Activated B cell treated with CpG ODN at 0.5 μM for 24 hours (primary cell): ENCODE results near the gene FDX1. TPM values are rescaled to one million over a fixed set of nuclear protein-coding genes. Genes with fewer than 3 reads are reported as not detected.

Experiments
- ATAC-seq: fragments of 200-7000 bp; cut with Tn5 transposase; one replicate; pipeline ENCODE4 v1.10.0; 2021; ENCODE audit warnings: low read depth, mild to moderate bottlenecking, moderate library complexity
- CTCF ChIA-PET: fragments of 350-600 bp; sonication (Branson Sonifier 250); formaldehyde crosslinking; loops from one replicate; lab custom pipeline; 2021; ENCODE audit warnings: antibody characterized with exemption; lab: Charles Lee
- POLR2A ChIA-PET: fragments of 350-600 bp; sonication (Branson Sonifier 250); formaldehyde crosslinking; loops from one replicate; lab custom pipeline; 2021; ENCODE audit warnings: antibody characterized with exemption; lab: Charles Lee
- DNase-seq: peaks from one replicate; pipeline ENCODE4 v3.0.0; 2022
- H3K27ac Mint-ChIP-seq: one replicate; pipeline ENCODE4 v1.8.0; 2020; ENCODE audit warnings: mixed read lengths
- H3K27me3 Mint-ChIP-seq: one replicate; pipeline ENCODE4 v1.8.0; 2021; ENCODE audit warnings: mixed read lengths
- H3K36me3 Mint-ChIP-seq: one replicate; pipeline ENCODE4 v1.8.0; 2021; ENCODE audit warnings: low read depth, mixed read lengths
- H3K4me1 Mint-ChIP-seq: one replicate; pipeline ENCODE4 v1.8.0; 2021; ENCODE audit warnings: mixed read lengths
- H3K4me3 Mint-ChIP-seq: one replicate; pipeline ENCODE4 v1.8.0; 2020; ENCODE audit warnings: mild to moderate bottlenecking, mixed read lengths
- H3K9me3 Mint-ChIP-seq: one replicate; pipeline ENCODE4 v1.8.0; 2020; ENCODE audit warnings: mixed read lengths
- intact Hi-C: fragments of 100-400 bp; cut with micrococcal nuclease; formaldehyde crosslinking; loops from one replicate; pipeline ENCODE4 v1.15.1; 2024
- total RNA-seq: library from RNA; stranded (reverse); gene quantifications from 2 replicates; pipeline ENCODE4 v1.2.3, GENCODE V29; 2022
- TF ChIP-seq, protein P1 (sequence below): fragments of 200-600 bp; IDR thresholded peaks from one replicate; pipeline ENCODE4 v1.8.0; 2022; ENCODE audit warnings: antibody characterized with exemption, mild to moderate bottlenecking

The FDX1 gene
- total RNA-seq, 1 donor from 2014 or later: 8.7 TPM

DNA sequence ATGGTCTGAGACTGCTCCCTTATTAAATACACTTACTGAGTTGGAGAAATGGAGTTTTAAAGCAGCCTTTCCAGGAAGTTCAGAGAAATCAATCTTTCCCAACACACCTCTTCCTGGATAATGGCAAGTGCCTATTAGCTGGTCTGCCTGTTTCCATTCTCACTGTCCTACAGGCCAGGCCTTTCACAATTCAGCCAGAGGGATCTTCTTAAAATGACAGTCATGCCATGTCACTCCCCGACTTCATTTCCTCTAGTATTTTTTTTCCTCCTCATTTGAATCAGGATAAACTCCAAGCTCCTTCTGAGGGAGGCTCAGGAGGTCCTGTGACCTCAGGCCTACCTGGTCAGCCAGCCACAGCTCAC lies 62.6 kb downstream of the FDX1 start:
- intact Hi-C loops: no loop called here
- DNase-seq: no peak

DNA sequence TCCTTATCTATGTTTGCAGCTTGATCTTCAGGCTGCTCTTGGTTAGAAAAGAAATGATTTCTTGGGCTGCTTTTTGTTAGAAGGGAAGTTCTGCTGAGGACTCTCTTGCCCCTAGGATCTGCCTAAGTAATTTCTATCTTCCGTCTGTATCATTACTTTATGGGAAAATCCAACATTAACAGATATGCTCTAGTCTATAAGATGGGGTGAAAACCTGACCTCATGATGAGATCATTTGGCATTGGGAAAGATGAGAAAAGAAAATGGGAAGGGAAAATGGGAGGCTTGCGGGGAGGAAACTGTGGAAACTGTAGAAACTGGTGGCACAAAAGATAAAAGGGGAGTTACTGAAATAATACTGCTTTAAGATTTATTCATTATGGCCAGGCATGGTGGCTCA lies 63.6 kb downstream of the FDX1 start:
- no peak overlapping the region for H3K27ac Mint-ChIP-seq
- no peak for ATAC-seq
- no peaks in the 10 kb centered on the region for H3K36me3 Mint-ChIP-seq
- intact Hi-C loops: no loop called here
- H3K4me1 Mint-ChIP-seq: no peaks in the 10 kb centered on the region
- ChIA-PET POLR2A (no interaction called here), CTCF (no interaction called here)
- no peak for DNase-seq
- peaks cover 6% of the 10 kb centered on the region for H3K9me3 Mint-ChIP-seq
- TF ChIP-seq, protein P1, sequence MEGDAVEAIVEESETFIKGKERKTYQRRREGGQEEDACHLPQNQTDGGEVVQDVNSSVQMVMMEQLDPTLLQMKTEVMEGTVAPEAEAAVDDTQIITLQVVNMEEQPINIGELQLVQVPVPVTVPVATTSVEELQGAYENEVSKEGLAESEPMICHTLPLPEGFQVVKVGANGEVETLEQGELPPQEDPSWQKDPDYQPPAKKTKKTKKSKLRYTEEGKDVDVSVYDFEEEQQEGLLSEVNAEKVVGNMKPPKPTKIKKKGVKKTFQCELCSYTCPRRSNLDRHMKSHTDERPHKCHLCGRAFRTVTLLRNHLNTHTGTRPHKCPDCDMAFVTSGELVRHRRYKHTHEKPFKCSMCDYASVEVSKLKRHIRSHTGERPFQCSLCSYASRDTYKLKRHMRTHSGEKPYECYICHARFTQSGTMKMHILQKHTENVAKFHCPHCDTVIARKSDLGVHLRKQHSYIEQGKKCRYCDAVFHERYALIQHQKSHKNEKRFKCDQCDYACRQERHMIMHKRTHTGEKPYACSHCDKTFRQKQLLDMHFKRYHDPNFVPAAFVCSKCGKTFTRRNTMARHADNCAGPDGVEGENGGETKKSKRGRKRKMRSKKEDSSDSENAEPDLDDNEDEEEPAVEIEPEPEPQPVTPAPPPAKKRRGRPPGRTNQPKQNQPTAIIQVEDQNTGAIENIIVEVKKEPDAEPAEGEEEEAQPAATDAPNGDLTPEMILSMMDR: no peak
- H3K4me3 Mint-ChIP-seq: no peak overlapping the region
- peaks cover 4% of the 10 kb centered on the region for H3K27me3 Mint-ChIP-seq

More for the DNA sequence above, 62.6 kb downstream of the FDX1 start:
- no peak for ATAC-seq
- TF ChIP-seq, protein P1: no peak
- Mint-ChIP-seq H3K9me3 (peaks cover 6% of the 10 kb centered on the region), H3K27ac (no peak overlapping the region), H3K4me3 (no peak overlapping the region), H3K36me3 (no peaks in the 10 kb centered on the region), H3K4me1 (no peaks in the 10 kb centered on the region), H3K27me3 (peaks cover 4% of the 10 kb centered on the region)
- POLR2A ChIA-PET: no interaction called here
- CTCF ChIA-PET: no interaction called here

DNA sequence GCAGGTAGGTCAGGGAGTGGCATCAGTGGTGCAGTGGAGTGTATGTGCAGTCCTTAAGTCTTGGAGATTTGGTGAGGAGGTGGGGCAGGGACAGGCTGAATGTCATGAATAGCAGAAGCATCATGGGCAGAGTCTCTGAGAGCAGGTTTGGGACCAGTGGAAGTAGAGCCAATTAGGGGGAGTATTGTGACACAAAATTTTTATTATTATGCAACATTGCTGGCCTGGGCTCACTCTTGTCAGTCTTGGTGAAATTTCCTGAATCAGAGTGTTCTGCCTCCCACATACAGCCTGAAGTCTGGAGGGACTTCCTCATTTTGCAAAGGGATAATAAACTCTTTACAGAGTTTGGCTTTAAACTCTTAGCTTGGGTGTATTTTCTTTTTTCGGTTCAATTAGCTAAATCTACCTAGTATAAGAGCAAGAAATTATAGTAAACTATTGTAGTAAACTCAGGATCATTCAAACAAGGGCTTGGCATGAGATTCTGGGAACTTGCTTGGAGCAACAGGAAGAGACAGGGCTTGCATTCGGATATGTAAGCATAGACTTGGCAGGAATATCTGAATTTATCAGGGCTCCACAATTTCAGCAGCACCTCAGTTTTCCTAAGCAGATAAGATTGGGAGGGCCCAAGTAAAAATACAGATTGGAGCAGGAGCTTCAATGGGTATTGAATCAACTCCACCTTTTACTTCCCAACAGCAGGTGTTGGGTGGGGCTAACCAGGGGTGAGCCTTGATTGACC lies 67.7 kb downstream of the FDX1 start:
- ATAC-seq (no peak), DNase-seq (no peak)
- ChIA-PET POLR2A (no interaction called here), CTCF (no interaction called here)
- H3K4me1 Mint-ChIP-seq: no peaks in the 10 kb centered on the region
- no peak overlapping the region for H3K27ac Mint-ChIP-seq
- peaks cover 8% of the 10 kb centered on the region for H3K27me3 Mint-ChIP-seq
- no peak overlapping the region for H3K4me3 Mint-ChIP-seq
- TF ChIP-seq, protein P1: no peak
- H3K9me3 Mint-ChIP-seq: peaks cover 6% of the 10 kb centered on the region
- intact Hi-C loops: no loop called here
- H3K36me3 Mint-ChIP-seq: no peaks in the 10 kb centered on the region

DNA sequence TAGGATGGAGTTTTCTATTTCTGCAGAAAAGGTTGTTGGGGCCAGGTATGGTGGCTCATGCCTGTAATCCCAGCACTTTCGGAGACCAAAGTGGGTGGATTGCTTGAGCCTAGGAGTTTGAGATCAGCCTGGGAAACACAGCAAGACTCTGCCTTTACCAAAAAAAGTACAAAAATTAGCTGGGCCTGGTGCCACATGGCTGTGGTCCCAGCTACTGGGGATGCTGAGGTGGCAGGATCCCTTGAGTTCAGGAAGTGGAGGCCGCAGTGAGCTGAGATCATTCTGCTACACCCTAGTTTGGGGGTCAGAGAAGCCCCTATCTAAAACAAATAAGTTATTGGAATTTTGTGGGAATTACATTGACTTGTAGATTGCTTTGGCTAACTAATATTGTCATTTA lies 71.7 kb downstream of the FDX1 start:
- H3K4me3 Mint-ChIP-seq: no peak overlapping the region
- no peak overlapping the region for H3K27ac Mint-ChIP-seq
- ChIA-PET CTCF (no interaction called here), POLR2A (no interaction called here)
- no peak for ATAC-seq
- no peaks in the 10 kb centered on the region for H3K4me1 Mint-ChIP-seq
- intact Hi-C loops: no loop called here
- H3K36me3 Mint-ChIP-seq: no peaks in the 10 kb centered on the region
- TF ChIP-seq, protein P1: no peak
- no peaks in the 10 kb centered on the region for H3K9me3 Mint-ChIP-seq
- peaks cover 4% of the 10 kb centered on the region for H3K27me3 Mint-ChIP-seq
- no peak for DNase-seq

DNA sequence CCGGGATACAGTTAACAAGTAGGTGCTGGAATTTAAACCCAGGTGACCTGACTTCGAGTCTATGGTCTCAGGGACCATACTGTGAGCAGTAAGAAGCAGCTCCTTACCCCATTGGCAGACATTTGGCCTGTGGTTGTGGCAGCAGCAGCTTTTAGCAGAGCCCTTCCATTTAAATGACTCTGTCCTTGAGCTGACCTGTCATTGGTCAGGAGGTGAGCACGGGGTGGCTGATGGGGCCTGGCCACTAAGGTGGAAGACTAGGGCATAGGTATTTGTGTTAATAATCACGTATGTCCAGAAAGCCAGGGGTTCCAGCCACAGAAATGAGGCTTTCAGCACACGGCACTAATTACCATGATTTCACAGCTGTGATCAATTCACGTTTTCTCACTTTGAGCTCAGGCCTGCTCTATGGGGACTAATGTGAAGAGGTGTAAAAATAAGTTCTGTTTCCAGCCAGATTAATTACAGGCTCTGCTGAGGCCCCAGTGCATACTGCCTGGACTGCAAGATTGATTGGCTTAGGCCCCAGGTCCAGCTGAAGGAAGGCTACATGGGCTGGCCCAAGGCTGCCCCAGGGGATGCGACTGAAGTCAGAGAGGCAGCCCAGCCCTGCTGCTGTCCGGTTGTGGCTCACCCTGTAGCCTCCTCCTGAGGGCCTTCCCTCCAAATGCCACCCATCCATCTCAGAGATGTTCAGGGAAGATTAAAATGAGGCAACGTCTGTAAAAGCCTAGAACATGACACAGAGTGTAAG lies 76.0 kb downstream of the FDX1 start:
- no peaks in the 10 kb centered on the region for H3K36me3 Mint-ChIP-seq
- ATAC-seq: no peak
- CTCF ChIA-PET: no interaction called here

More for the DNA sequence above, 76.0 kb downstream of the FDX1 start:
- Mint-ChIP-seq H3K4me3 (no peak overlapping the region), H3K4me1 (no peaks in the 10 kb centered on the region), H3K9me3 (no peaks in the 10 kb centered on the region), H3K27me3 (peaks cover 8% of the 10 kb centered on the region), H3K27ac (no peak overlapping the region)
- no peak for DNase-seq
- intact Hi-C loops: no loop called here
- POLR2A ChIA-PET: no interaction called here
- TF ChIP-seq, protein P1: no peak
